Right atrium auricular region (tissue), 2 donors: ENCODE measurements around the gene GSKIP. TPM values are rescaled to one million over a fixed set of nuclear protein-coding genes. Genes with fewer than 3 reads are reported as not detected.
A peak's percentile ranks its signal among the peaks of the same experiment; 100 is the strongest.

ENCODE experiments used
- DNase-seq: peaks from one replicate; pipeline ENCODE4 v3.0.0-alpha.2; 2019; ENCODE audit warnings: low spot score
- H3K27ac ChIP-seq, 2 donors: fragments of 200-600 bp; sonication (generic); 1 replicate in 1 of 2; 2 replicates in 1 of 2; pipeline ENCODE4 v1.5.1; 2016 to 2019
- H3K27me3 ChIP-seq, 2 donors: fragments of 200-600 bp; sonication (generic); one replicate each; pipeline versions ENCODE4 v1.5.1 to v1.6.0; 2017 to 2019
- H3K36me3 ChIP-seq: fragments of 200-600 bp; sonication (generic); one replicate; pipeline ENCODE4 v1.5.1; 2016
- H3K4me1 ChIP-seq, 2 donors: fragments of 200-600 bp; sonication (generic); one replicate each; pipeline versions ENCODE4 v1.5.1 to v1.6.0; 2017 to 2019
- H3K4me3 ChIP-seq, 2 donors: fragments of 200-600 bp; sonication (generic); 1 replicate in 1 of 2; 2 replicates in 1 of 2; pipeline ENCODE4 v1.5.1; 2017 to 2019; ENCODE audit warnings: mild to moderate bottlenecking in 1 of 2, moderate library complexity in 1 of 2
- H3K9me3 ChIP-seq, 2 donors: fragments of 200-600 bp; sonication (generic); one replicate each; pipeline ENCODE4 v1.5.1; 2019
- total RNA-seq, 2 donors: library from RNA; depleted of rRNA; stranded (reverse); fragments of >200 nt; gene quantifications; one replicate each; pipeline ENCODE4 v1.1.0, GENCODE V29; 2016
- TF ChIP-seq, protein P1 (sequence below), 2 donors: fragments of 200-600 bp; sonication (generic); IDR thresholded peaks; one replicate each; pipeline ENCODE4 v1.5.1; 2019; ENCODE audit warnings: antibody characterized with exemption in 2 of 2

GSKIP gene, protein sequence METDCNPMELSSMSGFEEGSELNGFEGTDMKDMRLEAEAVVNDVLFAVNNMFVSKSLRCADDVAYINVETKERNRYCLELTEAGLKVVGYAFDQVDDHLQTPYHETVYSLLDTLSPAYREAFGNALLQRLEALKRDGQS
- 10 to 100 TPM in 1 of 2 donors, 1 to 10 TPM in 1; 8.7 to 14.8 TPM for total RNA-seq

DNA sequence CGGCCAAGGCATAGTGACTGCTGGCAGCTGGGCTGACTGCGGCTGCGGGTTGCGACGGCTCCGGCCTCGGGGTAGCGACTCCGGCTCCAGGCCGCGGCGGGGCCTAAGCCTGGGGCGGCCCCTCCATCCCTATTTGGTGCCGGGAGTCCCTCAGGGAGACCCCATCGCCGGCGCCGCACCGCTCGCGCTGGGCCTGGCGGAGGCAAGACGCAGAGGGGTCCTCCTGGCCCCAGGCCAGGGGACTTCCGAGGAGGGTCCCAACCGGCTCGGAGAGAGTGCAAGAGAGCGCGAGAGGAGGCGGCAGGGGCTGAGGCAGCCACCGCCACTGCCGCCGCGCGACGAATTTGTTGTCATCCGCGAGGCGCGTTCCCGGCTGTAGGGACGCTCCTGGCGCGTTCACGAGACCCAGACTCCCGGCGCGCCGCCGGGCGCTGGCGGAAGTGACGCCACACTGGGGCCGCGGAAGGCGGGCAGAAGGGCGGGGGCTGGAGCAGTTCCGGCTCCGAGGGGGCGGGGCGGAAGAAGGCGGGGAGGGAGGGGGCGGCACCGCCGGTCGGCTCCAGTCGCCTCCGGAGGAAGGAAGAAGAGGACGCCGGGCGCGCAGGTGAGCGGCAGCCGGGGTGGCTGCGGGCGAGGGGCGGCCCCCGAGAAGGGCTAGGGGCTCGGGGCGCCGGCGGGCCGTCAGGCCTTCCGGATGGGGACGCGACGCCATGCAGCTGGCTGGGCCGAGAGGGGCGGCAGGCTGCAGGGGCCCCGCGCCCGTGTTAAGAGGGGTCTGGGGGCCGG, at the start of gene GSKIP, which contains the start of gene ATG2B:
TSS of gene GSKIP (plus strand) at position 562 of the 786 bp plus-strand sequence. CDS start 18,722 bp downstream, outside the sequence.
TSS of gene ATG2B (minus strand) at position 377 of the 786 bp plus-strand sequence. CDS start at position 12, 365 bp downstream.
- peak; percentile 92 for DNase-seq
- Histone ChIP-seq H3K27me3 (no peaks in the 10 kb centered on the region), H3K4me3 (peak within 1 kb of the TSS; percentile 99 to 100), H3K4me1 (peaks cover 0 to 34% of the 10 kb centered on the region in 2 donors), H3K27ac (peak within 1 kb of the TSS; percentile 96 to 97), H3K36me3 (no peaks in the 10 kb centered on the region), H3K9me3 (no peaks in the 10 kb centered on the region)
- TF ChIP-seq, protein P1, sequence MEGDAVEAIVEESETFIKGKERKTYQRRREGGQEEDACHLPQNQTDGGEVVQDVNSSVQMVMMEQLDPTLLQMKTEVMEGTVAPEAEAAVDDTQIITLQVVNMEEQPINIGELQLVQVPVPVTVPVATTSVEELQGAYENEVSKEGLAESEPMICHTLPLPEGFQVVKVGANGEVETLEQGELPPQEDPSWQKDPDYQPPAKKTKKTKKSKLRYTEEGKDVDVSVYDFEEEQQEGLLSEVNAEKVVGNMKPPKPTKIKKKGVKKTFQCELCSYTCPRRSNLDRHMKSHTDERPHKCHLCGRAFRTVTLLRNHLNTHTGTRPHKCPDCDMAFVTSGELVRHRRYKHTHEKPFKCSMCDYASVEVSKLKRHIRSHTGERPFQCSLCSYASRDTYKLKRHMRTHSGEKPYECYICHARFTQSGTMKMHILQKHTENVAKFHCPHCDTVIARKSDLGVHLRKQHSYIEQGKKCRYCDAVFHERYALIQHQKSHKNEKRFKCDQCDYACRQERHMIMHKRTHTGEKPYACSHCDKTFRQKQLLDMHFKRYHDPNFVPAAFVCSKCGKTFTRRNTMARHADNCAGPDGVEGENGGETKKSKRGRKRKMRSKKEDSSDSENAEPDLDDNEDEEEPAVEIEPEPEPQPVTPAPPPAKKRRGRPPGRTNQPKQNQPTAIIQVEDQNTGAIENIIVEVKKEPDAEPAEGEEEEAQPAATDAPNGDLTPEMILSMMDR (IDR thresholded peaks at IDR 0.05), result no peak

DNA sequence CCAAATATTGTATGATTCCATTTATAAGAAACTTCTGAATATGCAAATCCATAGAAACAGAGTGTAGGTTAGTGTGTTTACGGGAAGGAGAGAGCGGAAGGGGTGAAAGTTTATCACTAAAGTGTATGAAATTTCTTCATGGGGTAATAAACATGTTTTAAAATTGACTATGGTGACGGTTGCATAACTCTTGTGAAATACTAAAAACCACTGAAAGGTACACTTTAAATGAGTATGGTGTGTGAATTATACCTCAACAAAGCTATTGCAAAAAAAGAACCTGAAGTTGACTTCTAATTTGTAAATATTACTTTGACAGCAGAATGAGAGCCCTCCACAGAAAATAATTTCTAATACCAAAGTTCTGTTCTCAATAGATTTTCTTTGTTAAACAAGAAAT, 47.2 kb upstream of the GSKIP start:
- TF ChIP-seq, protein P1 (IDR thresholded peaks at IDR 0.05), result no peak
- no peaks in the 10 kb centered on the region for H3K9me3 ChIP-seq

DNA sequence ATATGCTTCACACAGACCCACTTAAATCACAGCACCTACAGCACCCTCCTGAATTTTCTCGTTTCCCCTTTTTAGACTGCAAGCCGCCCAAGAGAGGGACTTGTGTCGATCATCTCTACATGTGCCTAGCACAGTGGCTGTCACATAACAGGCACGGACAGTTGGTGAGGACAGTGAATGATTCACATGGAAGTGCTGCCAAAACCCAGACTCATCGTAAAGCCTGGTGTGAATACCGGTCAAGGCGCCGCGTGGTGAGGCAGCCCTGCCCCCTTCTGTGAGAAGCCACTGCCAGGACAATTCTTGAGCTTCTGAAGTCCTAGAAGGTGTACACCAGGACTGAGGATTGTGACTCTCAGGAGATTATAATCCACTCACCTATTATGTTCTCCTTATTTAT, 44.5 kb upstream of the GSKIP start:
- no peaks in the 10 kb centered on the region for H3K9me3 ChIP-seq
- no peak overlapping the region for H3K27ac ChIP-seq
- no peaks in the 10 kb centered on the region for H3K4me1 ChIP-seq
- TF ChIP-seq, protein P1 (IDR thresholded peaks at IDR 0.05), result no peak
- H3K4me3 ChIP-seq, result no peak overlapping the region
- no peak for DNase-seq
- no peaks in the 10 kb centered on the region for H3K27me3 ChIP-seq
- peaks cover 59% of the 10 kb centered on the region for H3K36me3 ChIP-seq

More for the DNA sequence above, 47.2 kb upstream of the GSKIP start:
- DNase-seq, result no peak
- Histone ChIP-seq H3K4me1 (no peaks in the 10 kb centered on the region), H3K4me3 (no peak overlapping the region), H3K27me3 (no peaks in the 10 kb centered on the region), H3K36me3 (peaks cover 57% of the 10 kb centered on the region), H3K27ac (no peak overlapping the region)

DNA sequence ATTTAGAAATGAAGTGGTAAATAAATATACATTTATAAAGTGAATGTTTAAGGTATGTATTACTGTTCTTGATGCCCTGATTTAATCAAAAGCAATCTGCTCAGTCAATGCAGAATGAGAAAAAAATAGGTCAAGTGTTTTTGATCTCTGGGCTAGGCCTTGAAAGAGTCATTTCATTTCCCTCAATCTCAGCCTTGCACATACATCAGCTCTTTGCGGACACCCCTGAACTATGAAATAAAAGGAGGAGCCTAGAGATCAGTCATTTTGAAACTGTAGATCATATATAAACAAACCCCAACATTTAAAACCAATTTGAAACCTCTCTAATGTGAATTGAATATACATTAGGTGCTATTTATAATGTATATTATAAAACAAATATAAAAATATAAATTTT, 42.7 kb upstream of the GSKIP start:
- Histone ChIP-seq H3K4me1 (no peaks in the 10 kb centered on the region), H3K36me3 (peaks cover 45% of the 10 kb centered on the region), H3K27me3 (no peaks in the 10 kb centered on the region), H3K9me3 (no peaks in the 10 kb centered on the region), H3K27ac (no peak overlapping the region), H3K4me3 (no peak overlapping the region)
- TF ChIP-seq, protein P1 (IDR thresholded peaks at IDR 0.05), result no peak
- no peak for DNase-seq

DNA sequence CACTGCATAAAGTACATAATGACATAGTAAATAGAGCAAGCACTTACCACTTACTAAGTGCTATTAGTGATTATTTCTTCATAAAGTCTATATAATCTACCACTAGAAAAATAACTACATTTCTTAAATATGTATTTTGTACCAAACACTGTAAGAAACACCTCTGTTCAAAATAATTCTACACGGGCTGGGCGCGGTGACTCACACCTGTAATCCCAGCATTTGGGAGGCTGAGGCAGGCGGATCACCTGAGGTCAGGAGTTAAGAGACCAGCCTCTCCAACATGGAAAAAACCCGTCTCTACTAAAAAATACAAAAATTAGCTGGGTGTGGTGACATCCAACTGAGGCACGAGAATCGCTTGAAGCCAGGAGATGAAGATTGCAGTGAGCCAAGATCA, 39.1 kb upstream of the GSKIP start:
- H3K4me3 ChIP-seq, result no peak overlapping the region
- H3K4me1 ChIP-seq, result no peaks in the 10 kb centered on the region
- TF ChIP-seq, protein P1 (IDR thresholded peaks at IDR 0.05), result no peak
- DNase-seq, result no peak
- peaks cover 43% of the 10 kb centered on the region for H3K36me3 ChIP-seq
- no peaks in the 10 kb centered on the region for H3K9me3 ChIP-seq
- no peaks in the 10 kb centered on the region for H3K27me3 ChIP-seq
- no peak overlapping the region for H3K27ac ChIP-seq
